HepG2 (cell line): ENCODE measurements around the gene MBTD1. TPM values are rescaled to one million over a fixed set of nuclear protein-coding genes. Genes with fewer than 3 reads are reported as not detected.

Source experiments
- CREB1 ChIP-seq, 2 experiments: fragments of 450-650 bp in 1 of 2; IDR thresholded peaks; 2 replicates each; pipeline ENCODE4 v1.6.1; 2016 to 2017; ENCODE audit warnings: control low read depth in 1 of 2, mild to moderate bottlenecking in 1 of 2, missing compliant biosample characterization in 1 of 2, missing genetic modification characterization in 1 of 2
- ETV6 ChIP-seq: sonication (generic); formaldehyde crosslinking; conservative IDR thresholded peaks from 2 replicates; pipeline ENCODE4 v1.4.0; 2020; ENCODE audit warnings: missing genetic modification reagents
- GZF1 ChIP-seq: sonication (generic); formaldehyde crosslinking; IDR thresholded peaks from 2 replicates; pipeline ENCODE4 v1.5.1; 2020; ENCODE audit warnings: mild to moderate bottlenecking, missing genetic modification reagents
- HDAC1 ChIP-seq: sonication (generic); formaldehyde crosslinking; IDR thresholded peaks from 2 replicates; pipeline ENCODE4 v1.5.1; 2020; ENCODE audit warnings: mild to moderate bottlenecking, missing genetic modification reagents
- HMGA1 ChIP-seq: sonication (generic); formaldehyde crosslinking; conservative IDR thresholded peaks from 2 replicates; pipeline ENCODE4 v1.4.0; 2020; ENCODE audit warnings: missing genetic modification reagents
- KAT7 ChIP-seq: IDR thresholded peaks from 2 replicates; pipeline ENCODE4 v1.6.1; 2018; ENCODE audit warnings: borderline replicate concordance, missing compliant biosample characterization
- KDM4B ChIP-seq: sonication (generic); formaldehyde crosslinking; IDR thresholded peaks from 2 replicates; pipeline ENCODE4 v1.4.0; 2020; ENCODE audit warnings: missing genetic modification reagents
- MYC ChIP-seq: sonication (generic); formaldehyde crosslinking; IDR thresholded peaks from 2 replicates; pipeline ENCODE4 v1.9.0; 2021; ENCODE audit warnings: missing genetic modification reagents, borderline replicate concordance
- NR3C1 ChIP-seq: sonication (generic); formaldehyde crosslinking; IDR thresholded peaks from 2 replicates; pipeline ENCODE4 v1.4.0; 2020; ENCODE audit warnings: missing genetic modification reagents
- PHF5A ChIP-seq: IDR thresholded peaks from one replicate; pipeline ENCODE4 v1.6.1; 2018; ENCODE audit warnings: low read depth, missing genetic modification reagents; ENCODE audit not compliant: unreplicated experiment
- RXRA ChIP-seq: sonication (generic); formaldehyde crosslinking; IDR thresholded peaks from 2 replicates; pipeline ENCODE4 v1.5.1; 2020; ENCODE audit warnings: missing genetic modification reagents
- SIN3A ChIP-seq: IDR thresholded peaks from 2 replicates; pipeline ENCODE4 v1.6.1; 2011; ENCODE audit warnings: low read depth, mild to moderate bottlenecking, control low read depth, low read length, borderline replicate concordance
- SKI ChIP-seq: fragments of 450-650 bp; IDR thresholded peaks from one replicate; pipeline ENCODE4 v1.6.1; 2018; ENCODE audit warnings: mild to moderate bottlenecking; ENCODE audit not compliant: partially characterized antibody
- YY1 ChIP-seq: IDR thresholded peaks from 2 replicates; pipeline ENCODE4 v1.6.1; 2011; ENCODE audit warnings: low read length, low read depth, moderate library complexity, mild to moderate bottlenecking; ENCODE audit not compliant: insufficient read depth, insufficient replicate concordance
- ZFP36L2 ChIP-seq: sonication (generic); formaldehyde crosslinking; IDR thresholded peaks from 2 replicates; pipeline ENCODE4 v1.4.0; 2020; ENCODE audit warnings: missing genetic modification reagents
- ZMYM3 ChIP-seq: sonication (generic); formaldehyde crosslinking; IDR thresholded peaks from 2 replicates; pipeline ENCODE4 v1.5.1; 2020; ENCODE audit warnings: mild to moderate bottlenecking, missing genetic modification reagents
- ZNF331 ChIP-seq: sonication (generic); formaldehyde crosslinking; IDR thresholded peaks from 2 replicates; pipeline ENCODE4 v1.4.0; 2020; ENCODE audit warnings: missing genetic modification reagents
- polyA plus RNA-seq, 8 experiments: library from polyadenylated mRNA; depleted of rRNA in 3 of 8; stranded (reverse) in 7 of 8; unstranded in 1 of 8; fragments of >200 nt; fragmentation: Illumina TruSeq in 4 of 8; extraction: Trizol in 4 of 8; gene quantifications; 2 replicates each; pipeline versions ENCODE4 v1.2.1 to v1.2.3, GENCODE V29; 2011 to 2016; ENCODE audit warnings: low read depth in 4 of 8, missing spikeins in 1 of 8, mixed read lengths in 1 of 8; ENCODE audit not compliant: insufficient read depth in 1 of 8
- total RNA-seq, 5 experiments: library from RNA; depleted of rRNA; stranded (reverse); fragments of >200 nt; fragmentation: Illumina TruSeq; extraction: Trizol; gene quantifications; 2 replicates each; pipeline ENCODE4 v1.2.3, GENCODE V29; 2016; ENCODE audit warnings: low read depth in 1 of 5
- TF ChIP-seq, protein P1 (sequence below): sonication (generic); formaldehyde crosslinking; IDR thresholded peaks from 2 replicates; pipeline ENCODE4 v1.5.0; 2020; ENCODE audit warnings: mild to moderate bottlenecking, missing genetic modification reagents
- TF ChIP-seq, protein P2 (sequence below): sonication (generic); formaldehyde crosslinking; IDR thresholded peaks from 2 replicates; pipeline ENCODE4 v1.5.1; 2020; ENCODE audit warnings: missing genetic modification reagents, mild to moderate bottlenecking, borderline replicate concordance
- TF ChIP-seq, protein P3 (sequence below): sonication (generic); formaldehyde crosslinking; IDR thresholded peaks from 2 replicates; pipeline ENCODE4 v1.4.0; 2020; ENCODE audit warnings: low read depth, mild to moderate bottlenecking, missing genetic modification reagents
- TF ChIP-seq, protein P4 (sequence below): sonication (generic); formaldehyde crosslinking; IDR thresholded peaks from 2 replicates; pipeline ENCODE4 v1.4.0; 2020; ENCODE audit warnings: mild to moderate bottlenecking, missing genetic modification reagents, borderline replicate concordance

Gene MBTD1
- total and polyA plus RNA-seq, 2 of the 13 experiments (the other 11 are each of a cell fraction or from before 2014, with no cell fraction given): 20.9 TPM

GRCh38 chr17:51259564-51260236 lies at the start of gene MBTD1 (continued):
- TF ChIP-seq, protein P1, sequence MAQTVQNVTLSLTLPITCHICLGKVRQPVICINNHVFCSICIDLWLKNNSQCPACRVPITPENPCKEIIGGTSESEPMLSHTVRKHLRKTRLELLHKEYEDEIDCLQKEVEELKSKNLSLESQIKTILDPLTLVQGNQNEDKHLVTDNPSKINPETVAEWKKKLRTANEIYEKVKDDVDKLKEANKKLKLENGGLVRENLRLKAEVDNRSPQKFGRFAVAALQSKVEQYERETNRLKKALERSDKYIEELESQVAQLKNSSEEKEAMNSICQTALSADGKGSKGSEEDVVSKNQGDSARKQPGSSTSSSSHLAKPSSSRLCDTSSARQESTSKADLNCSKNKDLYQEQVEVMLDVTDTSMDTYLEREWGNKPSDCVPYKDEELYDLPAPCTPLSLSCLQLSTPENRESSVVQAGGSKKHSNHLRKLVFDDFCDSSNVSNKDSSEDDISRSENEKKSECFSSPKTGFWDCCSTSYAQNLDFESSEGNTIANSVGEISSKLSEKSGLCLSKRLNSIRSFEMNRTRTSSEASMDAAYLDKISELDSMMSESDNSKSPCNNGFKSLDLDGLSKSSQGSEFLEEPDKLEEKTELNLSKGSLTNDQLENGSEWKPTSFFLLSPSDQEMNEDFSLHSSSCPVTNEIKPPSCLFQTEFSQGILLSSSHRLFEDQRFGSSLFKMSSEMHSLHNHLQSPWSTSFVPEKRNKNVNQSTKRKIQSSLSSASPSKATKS: no peak
- no peak for TF ChIP-seq HMGA1 (CRISPR knock-in tag)
- TF ChIP-seq, protein P2, sequence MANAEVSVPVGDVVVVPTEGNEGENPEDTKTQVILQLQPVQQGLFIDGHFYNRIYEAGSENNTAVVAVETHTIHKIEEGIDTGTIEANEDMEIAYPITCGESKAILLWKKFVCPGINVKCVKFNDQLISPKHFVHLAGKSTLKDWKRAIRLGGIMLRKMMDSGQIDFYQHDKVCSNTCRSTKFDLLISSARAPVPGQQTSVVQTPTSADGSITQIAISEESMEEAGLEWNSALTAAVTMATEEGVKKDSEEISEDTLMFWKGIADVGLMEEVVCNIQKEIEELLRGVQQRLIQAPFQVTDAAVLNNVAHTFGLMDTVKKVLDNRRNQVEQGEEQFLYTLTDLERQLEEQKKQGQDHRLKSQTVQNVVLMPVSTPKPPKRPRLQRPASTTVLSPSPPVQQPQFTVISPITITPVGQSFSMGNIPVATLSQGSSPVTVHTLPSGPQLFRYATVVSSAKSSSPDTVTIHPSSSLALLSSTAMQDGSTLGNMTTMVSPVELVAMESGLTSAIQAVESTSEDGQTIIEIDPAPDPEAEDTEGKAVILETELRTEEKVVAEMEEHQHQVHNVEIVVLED (CRISPR knock-in tag): no peak
- no peak for TF ChIP-seq CREB1 (IDR thresholded peaks at IDR 0.05)
- TF ChIP-seq CREB1 (CRISPR knock-in tag; IDR thresholded peaks at IDR 0.05): no peak
- TF ChIP-seq ETV6 (CRISPR knock-in tag): no peak
- peak; percentile 10 for TF ChIP-seq PHF5A
- TF ChIP-seq, protein P3, sequence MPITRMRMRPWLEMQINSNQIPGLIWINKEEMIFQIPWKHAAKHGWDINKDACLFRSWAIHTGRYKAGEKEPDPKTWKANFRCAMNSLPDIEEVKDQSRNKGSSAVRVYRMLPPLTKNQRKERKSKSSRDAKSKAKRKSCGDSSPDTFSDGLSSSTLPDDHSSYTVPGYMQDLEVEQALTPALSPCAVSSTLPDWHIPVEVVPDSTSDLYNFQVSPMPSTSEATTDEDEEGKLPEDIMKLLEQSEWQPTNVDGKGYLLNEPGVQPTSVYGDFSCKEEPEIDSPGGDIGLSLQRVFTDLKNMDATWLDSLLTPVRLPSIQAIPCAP (CRISPR knock-in tag): no peak
- TF ChIP-seq, protein P4, sequence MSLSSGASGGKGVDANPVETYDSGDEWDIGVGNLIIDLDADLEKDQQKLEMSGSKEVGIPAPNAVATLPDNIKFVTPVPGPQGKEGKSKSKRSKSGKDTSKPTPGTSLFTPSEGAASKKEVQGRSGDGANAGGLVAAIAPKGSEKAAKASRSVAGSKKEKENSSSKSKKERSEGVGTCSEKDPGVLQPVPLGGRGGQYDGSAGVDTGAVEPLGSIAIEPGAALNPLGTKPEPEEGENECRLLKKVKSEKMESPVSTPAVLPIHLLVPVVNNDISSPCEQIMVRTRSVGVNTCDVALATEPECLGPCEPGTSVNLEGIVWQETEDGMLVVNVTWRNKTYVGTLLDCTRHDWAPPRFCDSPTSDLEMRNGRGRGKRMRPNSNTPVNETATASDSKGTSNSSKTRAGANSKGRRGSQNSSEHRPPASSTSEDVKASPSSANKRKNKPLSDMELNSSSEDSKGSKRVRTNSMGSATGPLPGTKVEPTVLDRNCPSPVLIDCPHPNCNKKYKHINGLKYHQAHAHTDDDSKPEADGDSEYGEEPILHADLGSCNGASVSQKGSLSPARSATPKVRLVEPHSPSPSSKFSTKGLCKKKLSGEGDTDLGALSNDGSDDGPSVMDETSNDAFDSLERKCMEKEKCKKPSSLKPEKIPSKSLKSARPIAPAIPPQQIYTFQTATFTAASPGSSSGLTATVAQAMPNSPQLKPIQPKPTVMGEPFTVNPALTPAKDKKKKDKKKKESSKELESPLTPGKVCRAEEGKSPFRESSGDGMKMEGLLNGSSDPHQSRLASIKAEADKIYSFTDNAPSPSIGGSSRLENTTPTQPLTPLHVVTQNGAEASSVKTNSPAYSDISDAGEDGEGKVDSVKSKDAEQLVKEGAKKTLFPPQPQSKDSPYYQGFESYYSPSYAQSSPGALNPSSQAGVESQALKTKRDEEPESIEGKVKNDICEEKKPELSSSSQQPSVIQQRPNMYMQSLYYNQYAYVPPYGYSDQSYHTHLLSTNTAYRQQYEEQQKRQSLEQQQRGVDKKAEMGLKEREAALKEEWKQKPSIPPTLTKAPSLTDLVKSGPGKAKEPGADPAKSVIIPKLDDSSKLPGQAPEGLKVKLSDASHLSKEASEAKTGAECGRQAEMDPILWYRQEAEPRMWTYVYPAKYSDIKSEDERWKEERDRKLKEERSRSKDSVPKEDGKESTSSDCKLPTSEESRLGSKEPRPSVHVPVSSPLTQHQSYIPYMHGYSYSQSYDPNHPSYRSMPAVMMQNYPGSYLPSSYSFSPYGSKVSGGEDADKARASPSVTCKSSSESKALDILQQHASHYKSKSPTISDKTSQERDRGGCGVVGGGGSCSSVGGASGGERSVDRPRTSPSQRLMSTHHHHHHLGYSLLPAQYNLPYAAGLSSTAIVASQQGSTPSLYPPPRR (CRISPR knock-in tag): no peak
- TF ChIP-seq HDAC1 (CRISPR knock-in tag): no peak
- TF ChIP-seq SKI: no peak
- peak; percentile 91 for TF ChIP-seq SIN3A
- TF ChIP-seq ZNF331 (CRISPR knock-in tag): 0 out of 2 replicates have a peak, but pooled peaks have one; percentile 5
- TF ChIP-seq ZMYM3 (CRISPR knock-in tag): no peak
- TF ChIP-seq ZFP36L2 (CRISPR knock-in tag): no peak
- TF ChIP-seq KDM4B (CRISPR knock-in tag): no peak; the same call in 1 of the 2 replicates
- TF ChIP-seq KAT7: no peak
- TF ChIP-seq RXRA (CRISPR knock-in tag): no peak
- no peak for TF ChIP-seq GZF1 (CRISPR knock-in tag)
- TF ChIP-seq MYC (CRISPR knock-in tag): no peak
- no peak for TF ChIP-seq NR3C1 (CRISPR knock-in tag)
- TF ChIP-seq YY1: no peak
